Mammary epithelial cell (primary cell): ENCODE results near the gene DIAPH2.

Experiments used
- CTCF ChIP-seq, 2 donors: IDR thresholded peaks in 1 of 2; conservative IDR thresholded peaks in 1 of 2; 2 replicates each; pipeline ENCODE4 v1.5.1; 2011 to 2012; ENCODE audit warnings: inconsistent platforms in 2 of 2, low read length in 2 of 2, mild to moderate bottlenecking in 2 of 2, control low read depth in 1 of 2, low read depth in 1 of 2; ENCODE audit not compliant: insufficient read depth in 1 of 2; ENCODE audit errors: extremely low read depth in 1 of 2
- EZH2 ChIP-seq: IDR thresholded peaks from 2 replicates; pipeline ENCODE4 v1.6.1; 2012; ENCODE audit warnings: low read length, inconsistent platforms, borderline replicate concordance

GRCh38 chrX:97481228-97481627 lies 796.6 kb downstream of the DIAPH2 start:
- TF ChIP-seq CTCF (conservative IDR thresholded peaks at IDR 0.05 in 1 of 2, IDR thresholded peaks at IDR 0.05 in 1 of 2; ENCODE audit: extremely low read depth in 1 of 2, insufficient read depth in 1 of 2, low read depth in 1 of 2, low read length in 2 of 2) (no peak), EZH2 (no peak)
